Measurements from ENCODE around the gene RRP9. TPM values are rescaled to one million over a fixed set of nuclear protein-coding genes. Genes with fewer than 3 reads are reported as not detected.

RRP9 gene
- total RNA-seq, 2 experiments from 2014 or later = 40.0 to 40.7 TPM

- TF ChIP-seq, protein P1, sequence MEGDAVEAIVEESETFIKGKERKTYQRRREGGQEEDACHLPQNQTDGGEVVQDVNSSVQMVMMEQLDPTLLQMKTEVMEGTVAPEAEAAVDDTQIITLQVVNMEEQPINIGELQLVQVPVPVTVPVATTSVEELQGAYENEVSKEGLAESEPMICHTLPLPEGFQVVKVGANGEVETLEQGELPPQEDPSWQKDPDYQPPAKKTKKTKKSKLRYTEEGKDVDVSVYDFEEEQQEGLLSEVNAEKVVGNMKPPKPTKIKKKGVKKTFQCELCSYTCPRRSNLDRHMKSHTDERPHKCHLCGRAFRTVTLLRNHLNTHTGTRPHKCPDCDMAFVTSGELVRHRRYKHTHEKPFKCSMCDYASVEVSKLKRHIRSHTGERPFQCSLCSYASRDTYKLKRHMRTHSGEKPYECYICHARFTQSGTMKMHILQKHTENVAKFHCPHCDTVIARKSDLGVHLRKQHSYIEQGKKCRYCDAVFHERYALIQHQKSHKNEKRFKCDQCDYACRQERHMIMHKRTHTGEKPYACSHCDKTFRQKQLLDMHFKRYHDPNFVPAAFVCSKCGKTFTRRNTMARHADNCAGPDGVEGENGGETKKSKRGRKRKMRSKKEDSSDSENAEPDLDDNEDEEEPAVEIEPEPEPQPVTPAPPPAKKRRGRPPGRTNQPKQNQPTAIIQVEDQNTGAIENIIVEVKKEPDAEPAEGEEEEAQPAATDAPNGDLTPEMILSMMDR (IDR thresholded peaks at IDR 0.05) = no peak
- DNase-seq (no peak), ATAC-seq (no peak)
- ChIA-PET POLR2A (interaction anchor here (1.0 to 14.5 kb wide), 3 partner anchors 7 to 44 kb away, joined by 4 to 267 read pairs (median 4); partner anchors contain the start of genes ABHD14B, PARP3, RPL29 and RRP9), CTCF (interaction anchor here (1.1 to 1.3 kb wide), 2 partner anchors 13 to 44 kb away, joined by 3 to 4 read pairs; partner anchors contain the start of genes ABHD14B and PARP3)
- Mint-ChIP-seq H3K36me3 (ENCODE audit: low read depth) (peaks cover 9% of the 10 kb centered on the region), H3K4me1 (ENCODE audit: low read depth) (peaks cover 17% of the 10 kb centered on the region), H3K27me3 (no peaks in the 10 kb centered on the region), H3K27ac (no peak overlapping the region), H3K4me3 (no peak overlapping the region), H3K9me3 (no peaks in the 10 kb centered on the region)
- intact Hi-C loops (cut with micrococcal nuclease) = no loop called here
These were observed 44.6 kb upstream of the RRP9 start for GRCh38 chr3:51986010-51986947.

DNA sequence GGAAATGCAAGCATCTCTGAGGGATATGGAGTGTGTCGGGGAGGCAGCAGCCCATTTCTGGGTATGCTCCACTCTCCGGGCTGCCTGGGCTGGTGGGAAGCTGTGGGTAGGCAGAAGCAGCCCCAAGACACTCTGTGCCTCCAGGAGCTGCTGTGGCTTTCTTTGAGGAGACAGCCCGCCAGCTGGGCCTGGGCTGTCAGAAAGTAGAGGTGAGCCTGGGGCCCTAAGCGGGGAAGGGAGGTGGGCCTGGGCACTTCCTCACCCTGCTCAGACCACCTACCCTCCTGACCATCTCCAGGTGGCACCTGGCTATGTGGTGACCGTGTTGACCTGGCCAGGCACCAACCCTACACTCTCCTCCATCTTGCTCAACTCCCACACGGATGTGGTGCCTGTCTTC, 43.4 kb upstream of the RRP9 start:
- H3K9me3 Mint-ChIP-seq = no peaks in the 10 kb centered on the region
- DNase-seq (no peak), ATAC-seq (no peak)
- H3K4me3 Mint-ChIP-seq = peak overlapping the region; percentile 13
- H3K36me3 Mint-ChIP-seq (ENCODE audit: low read depth) = peaks cover 6% of the 10 kb centered on the region
- H3K27ac Mint-ChIP-seq = peak overlapping the region; percentile 53
- TF ChIP-seq, protein P1 (IDR thresholded peaks at IDR 0.05) = no peak
- ChIA-PET POLR2A (interaction anchor here (4.0 to 14.5 kb wide), 2 partner anchors 8 to 11 kb away, joined by 43 to 267 read pairs; partner anchors contain the start of genes ABHD14A, ABHD14B and RPL29), CTCF (interaction anchor here (3.6 kb wide), 1 partner anchor 12 kb away, joined by 40 read pairs; the partner anchor contains the start of genes ABHD14A and ABHD14B)
- peaks cover 21% of the 10 kb centered on the region for H3K4me1 Mint-ChIP-seq (ENCODE audit: low read depth)
- intact Hi-C loops (cut with micrococcal nuclease) = no loop called here
- H3K27me3 Mint-ChIP-seq = no peaks in the 10 kb centered on the region

DNA sequence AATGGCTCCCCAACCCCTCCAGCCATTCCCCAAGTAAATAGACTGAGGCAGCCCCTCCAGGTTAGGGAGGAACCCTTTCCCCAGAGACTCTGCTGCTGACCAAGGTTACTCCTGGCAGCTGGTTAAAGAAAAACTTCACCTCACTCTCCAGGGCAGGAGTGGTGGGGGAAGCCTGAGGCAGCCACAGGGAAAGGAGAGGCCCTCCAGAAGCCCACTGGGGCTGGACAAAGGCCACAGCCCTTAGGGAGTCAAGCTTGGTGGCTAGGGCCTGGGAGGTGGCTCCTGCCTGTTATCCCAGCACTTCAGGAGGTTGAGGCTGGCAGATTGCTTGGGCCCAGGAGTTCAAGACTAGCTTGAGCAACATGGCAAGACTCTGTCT, 42.6 kb upstream of the RRP9 start:
- Mint-ChIP-seq H3K9me3 (no peaks in the 10 kb centered on the region), H3K4me1 (ENCODE audit: low read depth) (peaks cover 21% of the 10 kb centered on the region), H3K27ac (peak overlapping the region; percentile 95), H3K27me3 (no peaks in the 10 kb centered on the region), H3K36me3 (ENCODE audit: low read depth) (peaks cover 6% of the 10 kb centered on the region), H3K4me3 (peak overlapping the region; percentile 92)
- ATAC-seq (no peak), DNase-seq (no peak)
- ChIA-PET CTCF (interaction anchor here (1.8 to 3.6 kb wide), 3 partner anchors 8 to 102 kb away, joined by 5 to 40 read pairs (median 21); partner anchors contain the start of genes ABHD14A and ABHD14B), POLR2A (interaction anchor here (0.6 to 14.5 kb wide), 3 partner anchors 9 to 158 kb away, joined by 3 to 267 read pairs (median 43); partner anchors contain the start of genes ABHD14A, ABHD14B and RPL29)
- intact Hi-C loops (cut with micrococcal nuclease) = loop anchor here (5.0 kb wide), 1 partner anchor 42 kb away; the partner anchor contains the start of genes PARP3 and RRP9
- TF ChIP-seq, protein P1 (IDR thresholded peaks at IDR 0.05) = no peak

DNA sequence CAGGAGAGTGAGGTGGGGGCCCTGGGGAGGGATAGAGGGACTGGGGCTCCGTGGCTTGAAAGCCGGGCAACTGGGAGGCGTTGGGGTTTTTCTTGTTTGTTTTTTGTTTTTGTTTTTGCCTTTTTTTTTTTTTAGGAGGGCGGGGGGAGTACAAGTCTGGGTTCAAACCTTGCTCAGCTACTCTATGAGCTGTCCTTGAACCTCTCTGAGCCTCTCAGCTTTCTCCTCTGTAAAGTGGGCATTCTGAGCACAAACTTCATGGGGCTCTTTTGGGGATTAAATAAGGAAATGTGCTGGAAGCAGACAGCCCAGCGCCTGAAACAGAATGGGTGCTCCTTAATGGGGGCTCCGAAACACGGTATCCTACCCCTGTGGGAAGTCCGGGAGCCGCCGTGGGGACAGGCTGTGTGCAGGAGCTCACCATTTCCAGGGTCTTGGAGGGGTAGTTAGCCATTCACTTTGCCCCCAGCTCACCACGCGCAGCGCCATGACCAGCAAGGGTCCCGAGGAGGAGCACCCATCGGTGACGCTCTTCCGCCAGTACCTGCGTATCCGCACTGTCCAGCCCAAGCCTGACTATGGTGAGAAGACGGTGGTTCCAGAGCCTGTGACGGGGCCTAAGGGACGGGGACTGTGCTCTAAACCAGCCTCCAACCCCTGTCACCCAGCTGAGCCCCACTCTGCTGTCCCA, 42.0 kb upstream of the RRP9 start:
- CTCF ChIA-PET = interaction anchor here (0.8 to 3.6 kb wide), 11 partner anchors 8 to 482 kb away, joined by 3 to 40 read pairs (median 8); partner anchors contain the start of genes ABHD14A, ABHD14B, PARP3 and RPL29
- no peaks in the 10 kb centered on the region for H3K27me3 Mint-ChIP-seq
- peak overlapping the region; percentile 95 for H3K27ac Mint-ChIP-seq
- TF ChIP-seq, protein P1 (IDR thresholded peaks at IDR 0.05) = no peak
- intact Hi-C loops (cut with micrococcal nuclease) = loop anchor here (5.0 kb wide), 1 partner anchor 41 kb away; the partner anchor contains the start of genes PARP3 and RRP9
- peaks cover 21% of the 10 kb centered on the region for H3K4me1 Mint-ChIP-seq (ENCODE audit: low read depth)
- DNase-seq (no peak), ATAC-seq (no peak)
- H3K4me3 Mint-ChIP-seq = peak overlapping the region; percentile 92
- H3K36me3 Mint-ChIP-seq (ENCODE audit: low read depth) = peaks cover 10% of the 10 kb centered on the region
- H3K9me3 Mint-ChIP-seq = no peaks in the 10 kb centered on the region
- POLR2A ChIA-PET = interaction anchor here (0.6 to 14.5 kb wide), 7 partner anchors 9 to 301 kb away, joined by 3 to 267 read pairs (median 4); partner anchors contain the start of genes ABHD14A, ABHD14B, DUSP7 and RPL29
